DND-41 (cell line): ENCODE results near the gene CTF1.

ENCODE experiments used
- EZH2 ChIP-seq: IDR thresholded peaks from 3 replicates; pipeline ENCODE4 v1.6.1; 2012; ENCODE audit warnings: borderline replicate concordance, low read depth, mild to moderate bottlenecking, moderate library complexity, low read length, inconsistent platforms; ENCODE audit not compliant: severe bottlenecking
- TF ChIP-seq, protein P1 (sequence below): IDR thresholded peaks from 2 replicates; pipeline ENCODE4 v1.5.1; 2012; ENCODE audit warnings: borderline replicate concordance, low read length, moderate library complexity, mild to moderate bottlenecking; ENCODE audit not compliant: poor library complexity, severe bottlenecking; ENCODE audit errors: extremely low read depth

DNA sequence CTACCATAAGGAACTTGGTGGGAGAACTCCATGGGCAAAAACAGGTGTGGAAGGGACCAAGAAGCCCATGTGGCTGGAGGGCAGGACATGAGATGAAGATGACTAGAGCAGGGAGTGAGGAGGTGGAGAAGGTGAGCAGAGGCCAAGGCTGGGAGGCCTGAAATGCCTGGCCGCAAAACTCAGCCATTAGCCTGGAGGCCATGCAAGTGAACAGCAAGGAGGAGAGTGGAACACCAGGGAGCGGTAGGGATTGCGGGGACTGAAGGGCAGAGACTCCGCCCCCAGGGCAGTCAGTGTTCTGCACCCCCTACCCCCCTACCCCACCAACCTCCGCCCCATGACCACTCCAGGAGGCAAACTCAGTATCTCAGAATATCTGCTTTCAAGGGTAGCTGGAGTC lies 19.5 kb upstream of the CTF1 start:
- TF ChIP-seq, protein P1, sequence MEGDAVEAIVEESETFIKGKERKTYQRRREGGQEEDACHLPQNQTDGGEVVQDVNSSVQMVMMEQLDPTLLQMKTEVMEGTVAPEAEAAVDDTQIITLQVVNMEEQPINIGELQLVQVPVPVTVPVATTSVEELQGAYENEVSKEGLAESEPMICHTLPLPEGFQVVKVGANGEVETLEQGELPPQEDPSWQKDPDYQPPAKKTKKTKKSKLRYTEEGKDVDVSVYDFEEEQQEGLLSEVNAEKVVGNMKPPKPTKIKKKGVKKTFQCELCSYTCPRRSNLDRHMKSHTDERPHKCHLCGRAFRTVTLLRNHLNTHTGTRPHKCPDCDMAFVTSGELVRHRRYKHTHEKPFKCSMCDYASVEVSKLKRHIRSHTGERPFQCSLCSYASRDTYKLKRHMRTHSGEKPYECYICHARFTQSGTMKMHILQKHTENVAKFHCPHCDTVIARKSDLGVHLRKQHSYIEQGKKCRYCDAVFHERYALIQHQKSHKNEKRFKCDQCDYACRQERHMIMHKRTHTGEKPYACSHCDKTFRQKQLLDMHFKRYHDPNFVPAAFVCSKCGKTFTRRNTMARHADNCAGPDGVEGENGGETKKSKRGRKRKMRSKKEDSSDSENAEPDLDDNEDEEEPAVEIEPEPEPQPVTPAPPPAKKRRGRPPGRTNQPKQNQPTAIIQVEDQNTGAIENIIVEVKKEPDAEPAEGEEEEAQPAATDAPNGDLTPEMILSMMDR: no peak
- TF ChIP-seq EZH2: no peak
